CD8-positive, alpha-beta memory T cell (primary cell): ENCODE measurements around the gene SPZ1. TPM values are rescaled to one million over a fixed set of nuclear protein-coding genes. Genes with fewer than 3 reads are reported as not detected.
"Not testable (repeated sequence)": the region's sequence is repeated elsewhere in the genome, so short reads cannot be mapped to it uniquely, and the experiment has no call there.

Experiments used
- CTCF ChIA-PET: fragments of 350-600 bp; sonication (Branson Sonifier 250); formaldehyde crosslinking; loops from one replicate; lab custom pipeline; 2021; ENCODE audit warnings: antibody characterized with exemption; lab: Charles Lee
- POLR2A ChIA-PET: fragments of 350-600 bp; sonication (Branson Sonifier 250); formaldehyde crosslinking; loops from one replicate; lab custom pipeline; 2021; ENCODE audit warnings: antibody characterized with exemption; lab: Charles Lee
- DNase-seq, 5 donors: peaks; one replicate each; pipeline versions ENCODE4 v3.0.0 to v3.0.0-alpha.2; 2020 to 2022; ENCODE audit warnings: mixed read lengths in 1 of 5
- H3K27ac ChIP-seq: one replicate; pipeline ENCODE4 v1.7.0; 2013; ENCODE audit warnings: low read depth, mild to moderate bottlenecking, low read length, moderate library complexity
- H3K27me3 ChIP-seq: 2 replicates; pipeline ENCODE4 v1.7.0; 2013; ENCODE audit warnings: low read length, mild to moderate bottlenecking; ENCODE audit not compliant: insufficient read depth, poor library complexity, severe bottlenecking
- H3K36me3 ChIP-seq: 2 replicates; pipeline ENCODE4 v1.7.0; 2013; ENCODE audit warnings: mild to moderate bottlenecking, low read length, moderate library complexity; ENCODE audit not compliant: insufficient read depth
- H3K4me1 ChIP-seq: 2 replicates; pipeline ENCODE4 v1.7.0; 2013; ENCODE audit warnings: mild to moderate bottlenecking, low read length, moderate library complexity; ENCODE audit not compliant: insufficient read depth
- H3K4me3 ChIP-seq: 2 replicates; pipeline ENCODE4 v1.7.0; 2013; ENCODE audit warnings: mild to moderate bottlenecking, low read length
- H3K9me3 ChIP-seq: 2 replicates; pipeline ENCODE4 v1.7.0; 2013; ENCODE audit warnings: mild to moderate bottlenecking, low read length
- H3K27ac Mint-ChIP-seq, 8 donors: one replicate each; pipeline ENCODE4 v1.8.0; 2020 to 2021; ENCODE audit warnings: mixed read lengths in 8 of 8, mild to moderate bottlenecking in 6 of 8, inconsistent platforms in 3 of 8, moderate library complexity in 3 of 8
- H3K27me3 Mint-ChIP-seq, 2 donors: one replicate each; pipeline ENCODE4 v1.8.0; 2020 to 2021; ENCODE audit warnings: mixed read lengths in 2 of 2, mild to moderate bottlenecking in 1 of 2, moderate library complexity in 1 of 2
- H3K36me3 Mint-ChIP-seq, 3 donors: one replicate each; pipeline ENCODE4 v1.8.0; 2020 to 2021; ENCODE audit warnings: mixed read lengths in 3 of 3, inconsistent platforms in 1 of 3, mild to moderate bottlenecking in 1 of 3
- H3K4me1 Mint-ChIP-seq, 3 donors: one replicate each; pipeline ENCODE4 v1.8.0; 2020 to 2021; ENCODE audit warnings: mixed read lengths in 3 of 3, inconsistent platforms in 1 of 3, mild to moderate bottlenecking in 1 of 3
- H3K4me3 Mint-ChIP-seq, 7 donors: one replicate each; pipeline ENCODE4 v1.8.0; 2020 to 2021; ENCODE audit warnings: mixed read lengths in 7 of 7, mild to moderate bottlenecking in 6 of 7, moderate library complexity in 4 of 7, inconsistent platforms in 2 of 7
- H3K9me3 Mint-ChIP-seq, 5 donors: one replicate each; pipeline ENCODE4 v1.8.0; 2020 to 2022; ENCODE audit warnings: mixed read lengths in 5 of 5, mild to moderate bottlenecking in 3 of 5, moderate library complexity in 2 of 5, inconsistent platforms in 1 of 5
- polyA plus RNA-seq: library from polyadenylated mRNA; unstranded; fragments of 300-500 nt; fragmentation: Illumina TruSeq; gene quantifications from one replicate; pipeline ENCODE4 v1.2.3, GENCODE V29; 2021
- total RNA-seq, 2 experiments: library from RNA; stranded (reverse); gene quantifications; one replicate each; pipeline ENCODE4 v1.2.3, GENCODE V29; 2021

Gene SPZ1
- total and polyA plus RNA-seq, 3 experiments from 2014 or later = not detected

DNA sequence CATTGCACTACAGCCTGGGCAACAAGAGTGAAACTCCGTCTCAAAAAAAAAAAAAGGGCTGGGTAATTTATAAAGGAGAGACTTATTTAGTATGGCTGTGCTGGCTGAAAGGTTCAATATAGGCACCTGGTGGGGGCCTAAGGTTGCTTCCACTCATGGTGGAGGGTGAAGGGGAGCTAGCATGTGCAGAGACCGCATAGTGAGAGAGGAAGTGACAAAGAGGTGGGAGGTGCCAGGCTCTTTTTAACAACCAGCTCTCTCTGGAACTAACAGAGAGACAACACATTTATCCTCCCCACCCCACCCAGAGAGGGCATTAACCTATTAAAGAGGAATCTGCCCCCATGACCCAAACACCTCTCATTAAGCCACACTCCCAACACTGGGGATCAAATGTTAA is 35.1 kb upstream of the SPZ1 start:
- no peaks in the 10 kb centered on the region for H3K27me3 ChIP-seq
- Mint-ChIP-seq H3K4me3 (no peak overlapping the region), H3K27me3 (peaks cover 0 to 4% of the 10 kb centered on the region in 2 donors), H3K36me3 (no peaks in the 10 kb centered on the region), H3K9me3 (no peaks in the 10 kb centered on the region), H3K27ac (peak overlapping the region in 2 of 8 donors; percentile 14 to 22), H3K4me1 (peaks cover 4 to 16% (median 10%) of the 10 kb centered on the region in 3 donors)
- no peak overlapping the region for H3K27ac ChIP-seq
- no peaks in the 10 kb centered on the region for H3K36me3 ChIP-seq
- H3K4me3 ChIP-seq = no peak overlapping the region
- POLR2A ChIA-PET = interaction anchor here (0.7 kb wide), 1 partner anchor 650 kb away, joined by 4 read pairs; no protein-coding TSS in a partner anchor
- DNase-seq = peak in 1 of 5 donors; percentile 49
- no peaks in the 10 kb centered on the region for H3K9me3 ChIP-seq
- peaks cover 4% of the 10 kb centered on the region for H3K4me1 ChIP-seq
- CTCF ChIA-PET = interaction anchor here (0.9 to 1.5 kb wide), 2 partner anchors 193 to 202 kb away, joined by 3 to 7 read pairs; no protein-coding TSS in a partner anchor

- no peaks in the 10 kb centered on the region for H3K36me3 Mint-ChIP-seq
- no peaks in the 10 kb centered on the region for H3K27me3 ChIP-seq
- ChIA-PET CTCF (interaction anchor here (1.0 to 1.1 kb wide), 2 partner anchors 19 to 171 kb away, joined by 3 read pairs; no protein-coding TSS in a partner anchor), POLR2A (no interaction called here)
- H3K4me1 Mint-ChIP-seq = peaks cover 4 to 12% (median 10%) of the 10 kb centered on the region in 3 donors
- no peak overlapping the region for H3K27ac ChIP-seq
- H3K4me1 ChIP-seq = peaks cover 4% of the 10 kb centered on the region
- no peak for DNase-seq
- H3K27ac Mint-ChIP-seq = no peak overlapping the region
- no peaks in the 10 kb centered on the region for H3K9me3 Mint-ChIP-seq
- H3K9me3 ChIP-seq = no peaks in the 10 kb centered on the region
- peaks cover 0 to 5% of the 10 kb centered on the region in 2 donors for H3K27me3 Mint-ChIP-seq
- no peak overlapping the region for H3K4me3 ChIP-seq
- no peaks in the 10 kb centered on the region for H3K36me3 ChIP-seq
- H3K4me3 Mint-ChIP-seq = no peak overlapping the region
Observed at GRCh38 chr5:80288177-80288576, 31.6 kb upstream of the SPZ1 start.

- Mint-ChIP-seq H3K4me1 (peaks cover 4 to 10% (median 9%) of the 10 kb centered on the region in 3 donors), H3K27ac (no peak overlapping the region), H3K27me3 (peaks cover 0 to 5% of the 10 kb centered on the region in 2 donors), H3K9me3 (no peaks in the 10 kb centered on the region), H3K4me3 (no peak overlapping the region), H3K36me3 (no peaks in the 10 kb centered on the region)
- ChIA-PET POLR2A (no interaction called here), CTCF (interaction anchor here (0.6 kb wide), 1 partner anchor 55 kb away, joined by 3 read pairs; no protein-coding TSS in a partner anchor)
- H3K27me3 ChIP-seq = no peaks in the 10 kb centered on the region
- no peak for DNase-seq
- H3K4me1 ChIP-seq = peaks cover 4% of the 10 kb centered on the region
- H3K9me3 ChIP-seq = no peaks in the 10 kb centered on the region
- no peak overlapping the region for H3K27ac ChIP-seq
- no peaks in the 10 kb centered on the region for H3K36me3 ChIP-seq
- H3K4me3 ChIP-seq = no peak overlapping the region
Observed at GRCh38 chr5:80289320-80289719, 30.5 kb upstream of the SPZ1 start.

DNA sequence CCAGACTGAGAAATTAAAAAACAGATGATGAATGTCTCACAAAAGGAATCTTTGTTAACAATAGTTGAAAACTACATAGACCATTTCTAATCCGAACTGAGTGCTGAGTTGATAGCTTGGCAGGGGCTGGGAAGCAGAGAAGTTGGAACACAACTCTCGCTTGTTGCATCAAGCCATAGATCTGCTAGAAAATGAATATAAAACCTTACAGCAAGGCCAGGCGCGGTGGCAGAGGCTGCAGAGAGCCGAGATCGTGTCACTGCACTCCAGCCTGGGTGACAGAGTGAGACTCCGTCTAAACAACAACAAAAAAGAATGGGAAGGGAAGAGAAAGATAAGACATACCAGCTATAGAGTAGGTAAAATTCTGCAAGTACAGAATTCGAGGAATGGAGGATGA is 28.0 kb upstream of the SPZ1 start:
- ChIA-PET POLR2A (no interaction called here), CTCF (interaction anchor here (1.3 kb wide), 1 partner anchor 15 kb away, joined by 3 read pairs; no protein-coding TSS in a partner anchor)
- no peak for DNase-seq
- Histone ChIP-seq H3K27ac (no peak overlapping the region), H3K9me3 (no peaks in the 10 kb centered on the region), H3K4me3 (no peak overlapping the region), H3K4me1 (no peaks in the 10 kb centered on the region), H3K27me3 (no peaks in the 10 kb centered on the region), H3K36me3 (no peaks in the 10 kb centered on the region)
- H3K36me3 Mint-ChIP-seq = no peaks in the 10 kb centered on the region
- H3K4me1 Mint-ChIP-seq = no peaks in the 10 kb centered on the region
- H3K27me3 Mint-ChIP-seq = peaks cover 0 to 5% of the 10 kb centered on the region in 2 donors
- no peak overlapping the region for H3K27ac Mint-ChIP-seq
- no peak overlapping the region for H3K4me3 Mint-ChIP-seq
- no peaks in the 10 kb centered on the region for H3K9me3 Mint-ChIP-seq

GRCh38 chr5:80296121-80296520 is 23.7 kb upstream of the SPZ1 start:
- H3K9me3 Mint-ChIP-seq = no peaks in the 10 kb centered on the region
- H3K36me3 Mint-ChIP-seq = no peaks in the 10 kb centered on the region
- H3K4me1 ChIP-seq = no peaks in the 10 kb centered on the region
- no peaks in the 10 kb centered on the region for H3K9me3 ChIP-seq
- H3K4me3 Mint-ChIP-seq = no peak overlapping the region
- H3K4me3 ChIP-seq = no peak overlapping the region
- H3K4me1 Mint-ChIP-seq = no peaks in the 10 kb centered on the region
- no peaks in the 10 kb centered on the region for H3K27me3 ChIP-seq
- peaks cover 3 to 5% of the 10 kb centered on the region in 2 donors for H3K27me3 Mint-ChIP-seq
- no peak overlapping the region for H3K27ac ChIP-seq
- H3K27ac Mint-ChIP-seq = no peak overlapping the region
- H3K36me3 ChIP-seq = no peaks in the 10 kb centered on the region
- ChIA-PET POLR2A (no interaction called here), CTCF (no interaction called here)
- no peak for DNase-seq

GRCh38 chr5:80299601-80300000 is 20.2 kb upstream of the SPZ1 start:
- no peaks in the 10 kb centered on the region for H3K27me3 ChIP-seq
- no peaks in the 10 kb centered on the region for H3K9me3 Mint-ChIP-seq
- POLR2A ChIA-PET = no interaction called here
- H3K27ac ChIP-seq = no peak overlapping the region
- no peak overlapping the region for H3K4me3 Mint-ChIP-seq
- H3K9me3 ChIP-seq = no peaks in the 10 kb centered on the region
- H3K4me1 Mint-ChIP-seq = no peaks in the 10 kb centered on the region
- no peak for DNase-seq
- no peak overlapping the region for H3K4me3 ChIP-seq
- H3K36me3 ChIP-seq = no peaks in the 10 kb centered on the region
- H3K27ac Mint-ChIP-seq = no peak overlapping the region
- H3K4me1 ChIP-seq = no peaks in the 10 kb centered on the region
- CTCF ChIA-PET = no interaction called here
- peaks cover 0 to 3% of the 10 kb centered on the region in 2 donors for H3K27me3 Mint-ChIP-seq
- no peaks in the 10 kb centered on the region for H3K36me3 Mint-ChIP-seq

- CTCF ChIA-PET = no interaction called here
Observed at GRCh38 chr5:80300125-80300524, 19.7 kb upstream of the SPZ1 start.

GRCh38 chr5:80300796-80301195 is 19.0 kb upstream of the SPZ1 start:
- H3K4me3 ChIP-seq, POLR2A ChIA-PET, H3K27ac ChIP-seq, H3K36me3 Mint-ChIP-seq, H3K4me1 ChIP-seq, H3K36me3 ChIP-seq, CTCF ChIA-PET, H3K9me3 Mint-ChIP-seq, H3K27ac Mint-ChIP-seq, H3K27me3 ChIP-seq, H3K4me3 Mint-ChIP-seq, H3K27me3 Mint-ChIP-seq, H3K4me1 Mint-ChIP-seq, H3K9me3 ChIP-seq, DNase-seq: not testable (repeated sequence)

More at GRCh38 chr5:80300125-80300524, 19.7 kb upstream of the SPZ1 start:
- Mint-ChIP-seq H3K4me1 (no peaks in the 10 kb centered on the region), H3K27me3 (peaks cover 0 to 3% of the 10 kb centered on the region in 2 donors), H3K9me3 (no peaks in the 10 kb centered on the region), H3K36me3 (no peaks in the 10 kb centered on the region), H3K27ac (no peak overlapping the region), H3K4me3 (no peak overlapping the region)
- Histone ChIP-seq H3K27ac (no peak overlapping the region), H3K27me3 (no peaks in the 10 kb centered on the region), H3K4me3 (no peak overlapping the region), H3K9me3 (no peaks in the 10 kb centered on the region), H3K36me3 (no peaks in the 10 kb centered on the region), H3K4me1 (no peaks in the 10 kb centered on the region)
- no peak for DNase-seq
- POLR2A ChIA-PET = no interaction called here
